Mesendoderm (in vitro differentiated cells): ENCODE data around the gene COL25A1.

ENCODE experiments used
- DNase-seq: peaks from one replicate; pipeline ENCODE4 v3.0.0; 2013
- H2AK5ac ChIP-seq: 2 replicates; pipeline ENCODE4 v1.6.1; 2013; ENCODE audit warnings: low read length, inconsistent platforms
- H2BK120ac ChIP-seq: 2 replicates; pipeline ENCODE4 v1.6.1; 2013; ENCODE audit warnings: low read depth, mild to moderate bottlenecking, low read length, moderate library complexity, mixed read lengths
- H2BK15ac ChIP-seq: replicated peaks from 2 replicates; pipeline ENCODE4 v1.6.1; 2013; ENCODE audit warnings: low read depth, mild to moderate bottlenecking, moderate library complexity
- H2BK5ac ChIP-seq: 2 replicates; pipeline ENCODE4 v1.6.1; 2013; ENCODE audit warnings: low read length, inconsistent platforms
- H3K18ac ChIP-seq: 2 replicates; pipeline ENCODE4 v1.6.1; 2013; ENCODE audit warnings: mild to moderate bottlenecking, low read length, mixed read lengths
- H3K23ac ChIP-seq: one replicate; pipeline ENCODE4 v1.6.1; 2013; ENCODE audit warnings: low read length
- H3K27ac ChIP-seq: 2 replicates; pipeline ENCODE4 v1.5.1; 2013; ENCODE audit warnings: low read depth, mild to moderate bottlenecking, inconsistent platforms, low read length, moderate library complexity
- H3K27me3 ChIP-seq: 2 replicates; pipeline ENCODE4 v1.6.1; 2013; ENCODE audit warnings: low read length, control low read depth, mild to moderate bottlenecking, inconsistent platforms; ENCODE audit not compliant: insufficient read depth, poor library complexity
- H3K36me3 ChIP-seq: 2 replicates; pipeline ENCODE4 v1.6.1; 2013; ENCODE audit warnings: low read length, inconsistent platforms; ENCODE audit not compliant: control insufficient read depth, insufficient read depth
- H3K4ac ChIP-seq: one replicate; pipeline ENCODE4 v1.6.1; 2013; ENCODE audit warnings: low read depth, mild to moderate bottlenecking, low read length, moderate library complexity
- H3K4me1 ChIP-seq: 2 replicates; pipeline ENCODE4 v1.6.1; 2013; ENCODE audit warnings: low read depth, low read length, inconsistent platforms; ENCODE audit not compliant: control insufficient read depth
- H3K4me2 ChIP-seq: 2 replicates; pipeline ENCODE4 v1.6.1; 2013; ENCODE audit warnings: low read length
- H3K4me3 ChIP-seq: 2 replicates; pipeline ENCODE4 v1.5.1; 2013; ENCODE audit warnings: mild to moderate bottlenecking, low read length
- H3K56ac ChIP-seq: one replicate; pipeline ENCODE4 v1.6.1; 2013; ENCODE audit warnings: low read length
- H3K79me1 ChIP-seq: 2 replicates; pipeline ENCODE4 v1.6.1; 2013; ENCODE audit warnings: low read length, inconsistent platforms
- H3K79me2 ChIP-seq: 2 replicates; pipeline ENCODE4 v1.6.1; 2013; ENCODE audit warnings: mild to moderate bottlenecking, low read length; ENCODE audit not compliant: control insufficient read depth, insufficient read depth
- H3K9ac ChIP-seq: 2 replicates; pipeline ENCODE4 v1.6.1; 2013; ENCODE audit warnings: low read length, inconsistent platforms
- H4K5ac ChIP-seq: one replicate; pipeline ENCODE4 v1.6.1; 2013; ENCODE audit warnings: low read length
- H4K8ac ChIP-seq: one replicate; pipeline ENCODE4 v1.6.1; 2013; ENCODE audit warnings: low read depth, mild to moderate bottlenecking, control low read depth, low read length, moderate library complexity
- WGBS: extraction: QIAGEN DNeasy Blood & Tissue Kit; methylation state at CpG from one replicate; pipeline ENCODE4 v1.1.7; 2013; ENCODE audit warnings: low lambda C conversion rate, missing lambda C conversion rate; ENCODE audit not compliant: insufficient coverage; ENCODE audit errors: extremely low coverage; 5-methylcytosine and 5-hydroxymethylcytosine counted together

The COL25A1 gene

GRCh38 chr4:108852691-108853090 lies 449.8 kb downstream of the COL25A1 start:
- no CpG with 5 or more reads among the region's 1 CpG for WGBS

GRCh38 chr4:108851366-108851765 lies 451.1 kb downstream of the COL25A1 start:
- no peak overlapping the region for H3K23ac ChIP-seq

More at GRCh38 chr4:108852691-108853090, 449.8 kb downstream of the COL25A1 start:
- H3K4me3 ChIP-seq = no peak overlapping the region
- no peaks in the 10 kb centered on the region for H3K27me3 ChIP-seq
- no peaks in the 10 kb centered on the region for H3K4me1 ChIP-seq
- H2AK5ac ChIP-seq = no peak overlapping the region
- no peak overlapping the region for H4K8ac ChIP-seq
- no peak overlapping the region for H3K9ac ChIP-seq
- H2BK5ac ChIP-seq = no peak overlapping the region
- no peaks in the 10 kb centered on the region for H3K36me3 ChIP-seq
- no peak overlapping the region for H2BK120ac ChIP-seq
- H4K5ac ChIP-seq = no peak overlapping the region
- no peak overlapping the region for H3K18ac ChIP-seq
- no peak overlapping the region for H2BK15ac ChIP-seq
- H3K79me1 ChIP-seq = no peaks in the 10 kb centered on the region
- DNase-seq = no peak
- H3K4me2 ChIP-seq = no peak overlapping the region
- no peak overlapping the region for H3K56ac ChIP-seq
- no peaks in the 10 kb centered on the region for H3K79me2 ChIP-seq
- no peak overlapping the region for H3K27ac ChIP-seq
- no peak overlapping the region for H3K23ac ChIP-seq
- no peak overlapping the region for H3K4ac ChIP-seq

GRCh38 chr4:108850219-108850649 lies 452.2 kb downstream of the COL25A1 start:
- no peak overlapping the region for H2BK5ac ChIP-seq
- H3K4ac ChIP-seq = no peak overlapping the region
- H3K4me2 ChIP-seq = no peak overlapping the region
- H2BK15ac ChIP-seq = no peak overlapping the region
- H4K5ac ChIP-seq = no peak overlapping the region
- no peaks in the 10 kb centered on the region for H3K4me1 ChIP-seq
- H3K79me1 ChIP-seq = no peaks in the 10 kb centered on the region
- no peak overlapping the region for H2BK120ac ChIP-seq
- H4K8ac ChIP-seq = no peak overlapping the region
- H3K9ac ChIP-seq = no peak overlapping the region
- H2AK5ac ChIP-seq = no peak overlapping the region
- no peak overlapping the region for H3K18ac ChIP-seq
- H3K23ac ChIP-seq = no peak overlapping the region
- no peak for DNase-seq
- H3K36me3 ChIP-seq = no peaks in the 10 kb centered on the region
- no peak overlapping the region for H3K56ac ChIP-seq
- no peak overlapping the region for H3K4me3 ChIP-seq
- WGBS = no CpG with 5 or more reads among the region's 1 CpG
- no peaks in the 10 kb centered on the region for H3K79me2 ChIP-seq
- H3K27me3 ChIP-seq = no peaks in the 10 kb centered on the region
- no peak overlapping the region for H3K27ac ChIP-seq

More at GRCh38 chr4:108851366-108851765, 451.1 kb downstream of the COL25A1 start:
- Histone ChIP-seq H3K79me2 (no peaks in the 10 kb centered on the region), H3K27me3 (no peaks in the 10 kb centered on the region), H2BK15ac (no peak overlapping the region), H3K4me2 (no peak overlapping the region), H2AK5ac (no peak overlapping the region), H4K8ac (no peak overlapping the region), H3K18ac (no peak overlapping the region), H3K27ac (no peak overlapping the region), H2BK5ac (no peak overlapping the region), H3K36me3 (no peaks in the 10 kb centered on the region), H3K4ac (no peak overlapping the region), H3K9ac (no peak overlapping the region), H4K5ac (no peak overlapping the region), H3K4me1 (no peaks in the 10 kb centered on the region), H3K79me1 (no peaks in the 10 kb centered on the region), H2BK120ac (no peak overlapping the region), H3K56ac (no peak overlapping the region), H3K4me3 (no peak overlapping the region)
- WGBS = no CpG with 5 or more reads among the region's 2 CpGs
- DNase-seq = no peak

GRCh38 chr4:108849611-108850168 lies 452.8 kb downstream of the COL25A1 start:
- H3K18ac ChIP-seq = peak overlapping the region; percentile 28
- no peak for DNase-seq
- no peak overlapping the region for H3K4ac ChIP-seq
- H3K23ac ChIP-seq = no peak overlapping the region
- no peak overlapping the region for H2BK5ac ChIP-seq
- H3K4me1 ChIP-seq = no peaks in the 10 kb centered on the region
- no peaks in the 10 kb centered on the region for H3K79me1 ChIP-seq
- no peak overlapping the region for H3K4me2 ChIP-seq
- no peak overlapping the region for H4K5ac ChIP-seq
- H3K27me3 ChIP-seq = no peaks in the 10 kb centered on the region
- no peak overlapping the region for H3K9ac ChIP-seq
- H3K27ac ChIP-seq = no peak overlapping the region
- H3K4me3 ChIP-seq = no peak overlapping the region
- no peaks in the 10 kb centered on the region for H3K36me3 ChIP-seq
- H4K8ac ChIP-seq = no peak overlapping the region
- H3K79me2 ChIP-seq = no peaks in the 10 kb centered on the region
- WGBS = no CpG with 5 or more reads among the region's 3 CpGs
- no peak overlapping the region for H2BK15ac ChIP-seq
- H3K56ac ChIP-seq = no peak overlapping the region
- no peak overlapping the region for H2BK120ac ChIP-seq
- no peak overlapping the region for H2AK5ac ChIP-seq

GRCh38 chr4:108846568-108846967 lies 455.9 kb downstream of the COL25A1 start:
- Histone ChIP-seq H3K79me2 (no peaks in the 10 kb centered on the region), H3K79me1 (no peaks in the 10 kb centered on the region), H2BK120ac (no peak overlapping the region), H3K36me3 (no peaks in the 10 kb centered on the region), H3K4me2 (no peak overlapping the region), H4K8ac (no peak overlapping the region), H2AK5ac (no peak overlapping the region), H3K27ac (no peak overlapping the region), H3K27me3 (no peaks in the 10 kb centered on the region), H2BK15ac (no peak overlapping the region), H3K4me1 (no peaks in the 10 kb centered on the region), H3K23ac (no peak overlapping the region), H3K56ac (no peak overlapping the region), H2BK5ac (no peak overlapping the region), H3K4me3 (no peak overlapping the region), H3K18ac (no peak overlapping the region), H3K9ac (no peak overlapping the region), H4K5ac (no peak overlapping the region), H3K4ac (no peak overlapping the region)
- DNase-seq = no peak
- WGBS = no CpG with 5 or more reads among the region's 2 CpGs

- Histone ChIP-seq H3K79me2 (no peaks in the 10 kb centered on the region), H3K4ac (no peak overlapping the region), H3K27me3 (no peaks in the 10 kb centered on the region), H2BK120ac (no peak overlapping the region), H3K18ac (no peak overlapping the region), H4K8ac (no peak overlapping the region), H3K4me1 (no peaks in the 10 kb centered on the region), H3K23ac (no peak overlapping the region), H4K5ac (no peak overlapping the region), H3K4me3 (no peak overlapping the region), H3K4me2 (no peak overlapping the region), H2BK15ac (no peak overlapping the region), H3K79me1 (no peaks in the 10 kb centered on the region), H2AK5ac (no peak overlapping the region), H3K9ac (no peak overlapping the region), H3K36me3 (no peaks in the 10 kb centered on the region), H2BK5ac (no peak overlapping the region), H3K56ac (no peak overlapping the region), H3K27ac (no peak overlapping the region)
- no peak for DNase-seq
Measured at GRCh38 chr4:108840426-108840975, 462.0 kb downstream of the COL25A1 start.
